OCI-LY3 (cell line): Measurements from ENCODE around the gene JMJD6.
A peak's percentile ranks its signal among the peaks of the same experiment; 100 is the strongest.

Source experiments
- H2AFZ ChIP-seq: fragments of 200-600, 300-600 bp; shearing (Covaris generic); 2 replicates; pipeline ENCODE4 v1.6.0; 2014; ENCODE audit warnings: antibody characterized with exemption, low read depth, low read length
- H3K27ac ChIP-seq: fragments of 200-600, 300-600 bp; sonication (generic); 2 replicates; pipeline ENCODE4 v1.5.1; 2014; ENCODE audit warnings: mild to moderate bottlenecking, low read length, moderate library complexity, mixed read lengths
- H3K27me3 ChIP-seq: fragments of 200-600, 300-600 bp; sonication (generic); 2 replicates; pipeline ENCODE4 v1.6.1; 2014; ENCODE audit warnings: low read depth, low read length, mixed read lengths
- H3K36me3 ChIP-seq: fragments of 200-600, 300-600 bp; sonication (generic); replicated peaks from 2 replicates; pipeline ENCODE3; 2014; ENCODE audit warnings: low read depth, low read length, mixed read lengths
- H3K4me1 ChIP-seq: fragments of 300-600, 200-600 bp; sonication (generic); 2 replicates; pipeline ENCODE4 v1.6.1; 2014; ENCODE audit warnings: low read length, mixed read lengths
- H3K4me2 ChIP-seq: fragments of 200-600, 300-600 bp; sonication (generic); 2 replicates; pipeline ENCODE4 v1.6.1; 2014; ENCODE audit warnings: low read length, mixed read lengths
- H3K4me3 ChIP-seq: fragments of 300-600, 200-600 bp; sonication (generic); 2 replicates; pipeline ENCODE4 v1.5.1; 2014; ENCODE audit warnings: antibody characterized with exemption, mild to moderate bottlenecking, low read length, moderate library complexity
- H3K79me2 ChIP-seq: fragments of 300-600, 200-600 bp; shearing (Covaris generic); 2 replicates; pipeline ENCODE4 v1.6.1; 2014; ENCODE audit warnings: mild to moderate bottlenecking, low read length, mixed read lengths
- H3K9ac ChIP-seq: fragments of 300-600, 200-600 bp; shearing (Covaris generic); 2 replicates; pipeline ENCODE4 v1.6.0; 2014; ENCODE audit warnings: mild to moderate bottlenecking, low read length, moderate library complexity
- H3K9me3 ChIP-seq: fragments of 200-600, 300-600 bp; shearing (Covaris generic); 2 replicates; pipeline ENCODE4 v1.6.1; 2014; ENCODE audit warnings: low read length, mixed read lengths; ENCODE audit not compliant: insufficient read depth
- H4K20me1 ChIP-seq: fragments of 200-600, 300-600 bp; sonication (generic); 2 replicates; pipeline ENCODE4 v1.6.1; 2016; ENCODE audit warnings: low read length, mixed read lengths; ENCODE audit not compliant: insufficient read depth
- EZH2phosphoT487 ChIP-seq: fragments of 200-600 bp; shearing (Covaris generic); IDR thresholded peaks from 2 replicates; pipeline ENCODE4 v1.6.1; 2018; ENCODE audit warnings: antibody characterized with exemption, mixed run types, low read depth
- TF ChIP-seq, protein P1 (sequence below): fragments of 200-600, 300-600 bp; sonication (generic); IDR thresholded peaks from 2 replicates; pipeline ENCODE4 v1.5.1; 2014; ENCODE audit warnings: antibody characterized with exemption, low read length, low read depth

Gene JMJD6

DNA sequence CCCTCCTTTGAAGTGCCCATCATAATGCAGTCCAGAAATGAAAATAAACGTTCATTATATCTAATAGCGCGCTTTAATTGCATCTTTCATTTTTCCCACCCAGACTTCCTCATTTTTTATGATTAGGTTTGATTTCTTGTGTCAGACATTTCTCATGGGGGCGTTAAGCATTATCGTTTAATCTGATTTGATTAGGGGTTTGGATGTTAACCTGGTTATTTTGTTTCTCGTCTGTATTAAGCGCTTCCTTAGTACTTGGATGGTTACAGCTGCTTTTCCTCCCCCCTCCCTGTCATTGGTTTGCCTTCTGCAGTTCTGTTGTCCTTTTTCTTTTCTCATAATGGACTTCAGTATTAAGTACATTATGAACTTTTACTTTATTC, 12.1 kb upstream of the JMJD6 start:
- Histone ChIP-seq H3K79me2 (peaks cover 47% of the 10 kb centered on the region), H3K27ac (no peak overlapping the region), H2AFZ (no peak overlapping the region), H3K27me3 (no peaks in the 10 kb centered on the region), H3K4me3 (peak overlapping the region; percentile 89), H3K4me2 (peak overlapping the region; percentile 94), H3K9me3 (no peaks in the 10 kb centered on the region), H3K36me3 (peaks cover 38% of the 10 kb centered on the region), H3K9ac (peak overlapping the region; percentile 96), H3K4me1 (peaks cover 22% of the 10 kb centered on the region), H4K20me1 (peaks cover 27% of the 10 kb centered on the region)
- TF ChIP-seq, protein P1, sequence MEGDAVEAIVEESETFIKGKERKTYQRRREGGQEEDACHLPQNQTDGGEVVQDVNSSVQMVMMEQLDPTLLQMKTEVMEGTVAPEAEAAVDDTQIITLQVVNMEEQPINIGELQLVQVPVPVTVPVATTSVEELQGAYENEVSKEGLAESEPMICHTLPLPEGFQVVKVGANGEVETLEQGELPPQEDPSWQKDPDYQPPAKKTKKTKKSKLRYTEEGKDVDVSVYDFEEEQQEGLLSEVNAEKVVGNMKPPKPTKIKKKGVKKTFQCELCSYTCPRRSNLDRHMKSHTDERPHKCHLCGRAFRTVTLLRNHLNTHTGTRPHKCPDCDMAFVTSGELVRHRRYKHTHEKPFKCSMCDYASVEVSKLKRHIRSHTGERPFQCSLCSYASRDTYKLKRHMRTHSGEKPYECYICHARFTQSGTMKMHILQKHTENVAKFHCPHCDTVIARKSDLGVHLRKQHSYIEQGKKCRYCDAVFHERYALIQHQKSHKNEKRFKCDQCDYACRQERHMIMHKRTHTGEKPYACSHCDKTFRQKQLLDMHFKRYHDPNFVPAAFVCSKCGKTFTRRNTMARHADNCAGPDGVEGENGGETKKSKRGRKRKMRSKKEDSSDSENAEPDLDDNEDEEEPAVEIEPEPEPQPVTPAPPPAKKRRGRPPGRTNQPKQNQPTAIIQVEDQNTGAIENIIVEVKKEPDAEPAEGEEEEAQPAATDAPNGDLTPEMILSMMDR: no peak
- TF ChIP-seq EZH2phosphoT487: no peak

DNA sequence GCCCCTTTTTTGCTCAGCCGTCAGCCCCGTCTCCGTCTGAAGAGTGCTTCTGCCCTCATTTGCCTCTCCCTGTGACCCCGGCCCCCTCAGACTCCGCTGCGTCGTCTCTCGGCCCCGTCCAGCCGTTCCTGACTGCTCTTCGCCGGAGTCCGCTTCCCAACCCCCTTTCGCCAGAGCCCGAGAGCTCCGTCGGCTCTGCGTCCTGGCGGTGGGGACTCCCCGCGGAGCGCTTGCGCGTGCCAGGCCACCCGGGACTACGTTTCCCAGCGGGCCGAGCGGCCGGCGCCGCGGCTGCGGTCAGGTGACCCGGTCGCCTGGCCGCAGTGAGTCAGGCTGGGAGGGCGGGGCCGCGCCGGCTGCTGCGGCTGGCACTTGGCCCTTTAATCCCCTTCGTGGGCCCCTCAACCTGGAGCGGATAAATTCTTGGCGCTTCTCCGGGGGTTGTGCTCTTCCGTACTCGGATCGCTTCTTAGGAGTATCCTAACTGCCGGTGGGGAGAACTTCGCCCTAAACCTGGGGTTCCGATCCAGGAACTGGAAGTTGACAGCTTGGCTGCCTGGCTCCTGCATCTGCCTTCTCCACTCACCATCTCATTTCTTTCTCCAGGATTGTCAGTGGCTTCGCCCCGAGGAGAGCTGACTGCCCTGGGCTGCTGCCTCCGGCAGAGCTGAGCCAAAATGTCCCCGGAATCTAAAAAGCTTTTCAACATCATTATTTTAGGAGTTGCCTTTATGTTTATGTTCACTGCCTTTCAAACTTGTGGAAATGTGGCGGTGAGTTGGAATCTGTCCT, 11.5 kb upstream of the JMJD6 start, which contains the start of gene MFSD11:
TSS of gene MFSD11 (plus strand) at position 444 of the 792 bp plus-strand sequence. CDS start at position 678, 234 bp downstream.
- peak within 1 kb of the TSS; percentile 99 for H3K9ac ChIP-seq
- peak within 1 kb of the TSS; percentile 94 for H3K4me2 ChIP-seq
- H2AFZ ChIP-seq: no peak within 1 kb of the TSS
- peaks cover 28% of the 10 kb centered on the region for H3K4me1 ChIP-seq
- no peak for TF ChIP-seq EZH2phosphoT487
- peaks cover 33% of the 10 kb centered on the region for H4K20me1 ChIP-seq
- peak within 1 kb of the TSS; percentile 98 for H3K4me3 ChIP-seq
- no peaks in the 10 kb centered on the region for H3K9me3 ChIP-seq
- no peaks in the 10 kb centered on the region for H3K27me3 ChIP-seq
- H3K36me3 ChIP-seq: peaks cover 44% of the 10 kb centered on the region
- peak within 1 kb of the TSS; percentile 91 for H3K27ac ChIP-seq
- H3K79me2 ChIP-seq: peaks cover 52% of the 10 kb centered on the region

DNA sequence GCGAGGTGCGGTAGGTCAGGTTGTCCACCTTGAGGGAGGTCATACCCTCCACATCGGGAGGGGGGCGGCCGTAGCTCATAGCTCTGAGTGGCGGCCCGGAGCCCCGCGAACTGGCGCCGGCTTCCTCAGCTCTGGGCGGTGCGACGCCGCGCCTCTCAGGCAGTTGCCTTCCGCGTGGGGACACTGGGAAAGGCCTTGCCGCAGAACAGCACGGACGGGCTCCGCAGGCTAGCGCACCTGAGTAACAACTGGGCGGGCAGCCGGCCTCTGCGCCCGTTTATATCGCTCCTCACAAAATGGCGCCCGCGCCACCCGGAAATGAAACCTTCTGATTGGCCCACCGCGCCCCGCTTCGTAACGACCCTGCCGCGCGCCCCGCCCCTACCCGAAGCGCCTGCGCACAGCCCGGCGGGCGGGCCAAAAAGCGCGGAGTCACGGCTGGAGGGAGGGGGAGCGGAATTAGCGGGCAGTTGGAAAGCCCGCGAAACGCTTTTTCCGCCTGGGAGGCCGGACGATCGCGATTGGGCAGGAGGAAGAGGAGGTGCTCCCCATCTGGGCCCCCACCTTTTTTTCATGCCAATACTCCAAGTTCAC, 10.8 kb upstream of the JMJD6 start, which contains the start of gene SRSF2:
TSS of gene SRSF2 (minus strand) at position 250 of the 594 bp plus-strand sequence. CDS start at position 79, 171 bp downstream.
- peaks cover 59% of the 10 kb centered on the region for H3K79me2 ChIP-seq
- TF ChIP-seq, protein P1: no peak
- no peak for TF ChIP-seq EZH2phosphoT487
- H3K4me1 ChIP-seq: peaks cover 30% of the 10 kb centered on the region
- peak within 1 kb of the TSS; percentile 91 for H3K27ac ChIP-seq
- H2AFZ ChIP-seq: no peak within 1 kb of the TSS
- peaks cover 38% of the 10 kb centered on the region for H4K20me1 ChIP-seq
- no peaks in the 10 kb centered on the region for H3K27me3 ChIP-seq
- peaks cover 49% of the 10 kb centered on the region for H3K36me3 ChIP-seq
- H3K9ac ChIP-seq: peak within 1 kb of the TSS; percentile 99
- peak within 1 kb of the TSS; percentile 94 for H3K4me2 ChIP-seq
- no peaks in the 10 kb centered on the region for H3K9me3 ChIP-seq
- peak within 1 kb of the TSS; percentile 98 for H3K4me3 ChIP-seq

DNA sequence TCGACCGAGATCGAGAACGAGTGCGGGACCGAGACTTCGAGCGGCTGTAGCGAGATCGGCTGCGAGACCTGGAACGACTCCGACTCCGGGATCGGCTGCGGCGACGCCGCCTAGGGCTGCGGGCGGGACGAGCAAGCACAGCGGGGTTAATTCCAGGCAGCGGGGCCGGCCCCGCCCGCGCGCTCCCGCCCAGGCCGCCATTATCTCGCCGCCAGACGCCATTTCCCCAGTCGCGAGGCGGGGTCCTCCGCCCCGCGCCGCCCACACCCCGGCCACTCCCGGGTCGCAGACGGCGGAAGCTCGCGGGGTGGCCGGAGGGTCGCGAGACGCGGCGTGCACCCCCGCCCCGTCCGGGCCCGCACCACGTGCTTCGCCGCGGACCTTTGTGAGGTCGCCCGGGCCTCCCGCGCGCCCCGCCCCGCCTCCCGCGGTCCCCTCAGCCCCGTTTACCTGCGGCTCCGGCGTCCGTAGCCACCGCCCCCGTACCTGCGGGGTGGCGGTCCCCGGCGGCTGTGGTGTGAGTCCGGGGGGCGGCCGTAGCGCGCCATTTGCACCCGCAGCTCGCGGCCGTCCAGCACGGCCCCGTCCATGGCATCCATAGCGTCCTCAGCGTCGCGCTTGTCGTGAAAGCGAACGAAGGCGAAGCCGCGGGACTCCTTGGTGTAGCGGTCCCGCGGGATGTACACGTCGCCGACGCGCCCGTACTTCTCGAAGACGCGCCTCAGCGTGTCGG, 10.1 kb upstream of the JMJD6 start:
- H3K79me2 ChIP-seq: peaks cover 66% of the 10 kb centered on the region
- no peaks in the 10 kb centered on the region for H3K27me3 ChIP-seq
- H3K4me1 ChIP-seq: peaks cover 30% of the 10 kb centered on the region
- peaks cover 49% of the 10 kb centered on the region for H3K36me3 ChIP-seq
- peaks cover 42% of the 10 kb centered on the region for H4K20me1 ChIP-seq
- peak overlapping the region; percentile 84 for H3K27ac ChIP-seq
- H2AFZ ChIP-seq: no peak overlapping the region
- no peaks in the 10 kb centered on the region for H3K9me3 ChIP-seq
- H3K4me2 ChIP-seq: peak overlapping the region; percentile 92
- peak overlapping the region; percentile 99 for H3K9ac ChIP-seq
- TF ChIP-seq, protein P1: no peak
- no peak for TF ChIP-seq EZH2phosphoT487
- H3K4me3 ChIP-seq: peak overlapping the region; percentile 98
